ENCODE results near the gene SUCLG2.

- TF ChIP-seq CTCF (IDR thresholded peaks at IDR 0.05) (no peak), POLR2A (IDR thresholded peaks at IDR 0.05) (no peak)
Measured at GRCh38 chr3:67700596-67700995, 46.2 kb upstream of the SUCLG2 start.

Measured in body of pancreas (tissue), 4 donors.